Right lobe of liver (tissue), 6 donors: ENCODE measurements around the gene NOP9. TPM values are rescaled to one million over a fixed set of nuclear protein-coding genes. Genes with fewer than 3 reads are reported as not detected.

Experiments
- ATAC-seq, 4 donors: fragments of 200-7000 bp; cut with Tn5 transposase; one replicate each; pipeline ENCODE4 v1.9.1; 2020; ENCODE audit warnings: mild to moderate bottlenecking in 4 of 4, moderate library complexity in 4 of 4
- DNase-seq, 3 donors: peaks; one replicate each; pipeline ENCODE4 v3.0.0-alpha.2; 2020
- H3K27ac ChIP-seq, 3 donors: fragments of 200-600 bp; one replicate each; pipeline ENCODE4 v1.8.0; 2022
- H3K27me3 ChIP-seq, 2 donors: fragments of 200-600 bp; one replicate each; pipeline ENCODE4 v1.8.0; 2022
- H3K36me3 ChIP-seq, 4 donors: fragments of 200-600 bp; sonication (generic) in 1 of 4; one replicate each; pipeline versions ENCODE4 v1.5.1 to v1.8.0; 2017 to 2022; ENCODE audit warnings: control low read depth in 1 of 4
- H3K4me1 ChIP-seq, 4 donors: fragments of 200-600 bp; sonication (generic) in 1 of 4; one replicate each; pipeline versions ENCODE4 v1.5.1 to v1.8.0; 2017 to 2022; ENCODE audit warnings: control low read depth in 1 of 4
- H3K4me3 ChIP-seq, 3 donors: fragments of 200-600 bp; one replicate each; pipeline ENCODE4 v1.8.0; 2022
- H3K9me3 ChIP-seq, 4 donors: fragments of 200-600 bp; sonication (generic) in 1 of 4; one replicate each; pipeline versions ENCODE4 v1.5.1 to v1.8.0; 2017 to 2022; ENCODE audit warnings: control low read depth in 1 of 4
- POLR2A ChIP-seq: fragments of 450-650 bp; IDR thresholded peaks from one replicate; pipeline ENCODE4 v1.6.1; 2017; ENCODE audit warnings: antibody characterized with exemption, mild to moderate bottlenecking
- WGBS: methylation state at CpG from one replicate; pipeline ENCODE4 v1.1.6; 2018; ENCODE audit warnings: low coverage, low lambda C conversion rate; ENCODE audit not compliant: insufficient coverage; ENCODE audit errors: missing lambda C conversion rate; 5-methylcytosine and 5-hydroxymethylcytosine counted together
- intact Hi-C, 2 donors: fragments of 100-400 bp; cut with DNase I; formaldehyde crosslinking; loops; one replicate each; pipeline versions ENCODE4 v1.11.2 to v1.14.1; 2022
- total RNA-seq, 6 experiments: library from RNA; depleted of rRNA in 2 of 6; stranded (reverse); fragments of >200 nt in 2 of 6; fragmentation: NEBNext Ultra II Directional in 3 of 6; extraction: Animal tissue kit (Norgen Biotek cat#: 25700) in 3 of 6; gene quantifications; one replicate each; pipeline versions ENCODE4 v1.1.0 to v1.2.4, GENCODE V29; 2016 to 2023
- TF ChIP-seq, protein P1 (sequence below), 4 donors: fragments of 200-600 bp in 3 of 4; fragments of 450-650 bp in 1 of 4; IDR thresholded peaks; one replicate each; pipeline versions ENCODE4 v1.5.1 to v1.8.0; 2016 to 2022; ENCODE audit warnings: antibody characterized with exemption in 4 of 4, mild to moderate bottlenecking in 2 of 4
- donor health status: DM: no; HTN: yes; CAD: no.
- donor health status: DM: no; HTN: no; CAD: no.
- donor health status: DM: no; HTN: no; CAD: no.
- donor health status: DM: no; HTN: yes; CAD: no.
- donor health status: DM: no; HTN: yes; CAD: no.

The NOP9 gene
- total RNA-seq, 6 experiments from 2014 or later, result 8.2 to 15.3 (median 11.4) TPM

DNA sequence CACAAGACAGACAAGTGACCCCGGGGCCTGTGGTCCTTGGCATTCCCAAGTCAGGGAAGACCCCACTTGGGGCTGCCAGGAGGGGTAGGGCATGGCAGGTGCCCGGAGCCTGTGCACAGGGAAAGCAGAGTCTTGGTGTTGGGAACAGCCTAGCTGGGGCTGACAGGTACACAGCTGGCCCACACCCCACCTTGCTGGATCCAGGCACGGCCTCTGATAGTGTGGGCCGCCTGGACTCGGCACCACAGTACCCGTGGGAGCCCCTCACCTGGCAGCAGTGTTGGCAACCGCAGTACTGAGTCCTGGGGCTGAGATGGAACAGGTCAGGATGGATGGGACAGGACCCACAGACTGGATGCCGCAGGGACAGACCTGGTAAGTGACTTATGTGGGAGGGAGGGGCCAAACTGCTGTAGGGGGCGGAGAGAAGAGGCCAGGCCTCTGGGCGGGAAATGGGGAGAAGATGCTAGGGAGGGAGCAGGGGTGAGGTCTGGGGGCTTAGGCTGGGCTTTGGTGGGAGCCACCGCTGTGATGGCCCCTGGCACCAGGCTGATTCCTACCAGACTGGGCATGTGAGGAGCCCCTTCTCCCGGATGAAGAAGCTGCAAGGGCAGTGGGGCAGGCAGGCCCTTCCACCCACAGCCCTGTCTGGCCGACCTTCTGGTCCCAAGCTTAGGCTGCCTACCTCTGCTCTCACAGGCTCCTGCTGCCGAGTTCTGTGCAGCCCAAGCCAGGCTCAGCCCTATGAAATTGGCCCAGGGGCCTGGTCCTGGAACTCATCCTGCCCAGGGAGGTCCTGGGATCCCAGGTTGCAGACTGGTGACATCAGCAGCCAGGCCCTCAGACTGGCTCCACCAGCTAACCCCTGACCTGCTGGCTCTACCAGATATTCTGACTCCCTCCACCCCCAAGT lies 36.6 kb upstream of the NOP9 start, which contains the start of gene TGM1:
TSS of gene TGM1 (minus strand) at position 357 of the 913 bp plus-strand sequence. CDS start 825 bp downstream, outside the sequence.
- WGBS, result 80% methylated on average over 1 of the region's 14 CpGs
- intact Hi-C loops, result no loop called here
- H3K27ac ChIP-seq, result no peak within 1 kb of the TSS
- H3K9me3 ChIP-seq, result no peaks in the 10 kb centered on the region
- TF ChIP-seq, protein P1, sequence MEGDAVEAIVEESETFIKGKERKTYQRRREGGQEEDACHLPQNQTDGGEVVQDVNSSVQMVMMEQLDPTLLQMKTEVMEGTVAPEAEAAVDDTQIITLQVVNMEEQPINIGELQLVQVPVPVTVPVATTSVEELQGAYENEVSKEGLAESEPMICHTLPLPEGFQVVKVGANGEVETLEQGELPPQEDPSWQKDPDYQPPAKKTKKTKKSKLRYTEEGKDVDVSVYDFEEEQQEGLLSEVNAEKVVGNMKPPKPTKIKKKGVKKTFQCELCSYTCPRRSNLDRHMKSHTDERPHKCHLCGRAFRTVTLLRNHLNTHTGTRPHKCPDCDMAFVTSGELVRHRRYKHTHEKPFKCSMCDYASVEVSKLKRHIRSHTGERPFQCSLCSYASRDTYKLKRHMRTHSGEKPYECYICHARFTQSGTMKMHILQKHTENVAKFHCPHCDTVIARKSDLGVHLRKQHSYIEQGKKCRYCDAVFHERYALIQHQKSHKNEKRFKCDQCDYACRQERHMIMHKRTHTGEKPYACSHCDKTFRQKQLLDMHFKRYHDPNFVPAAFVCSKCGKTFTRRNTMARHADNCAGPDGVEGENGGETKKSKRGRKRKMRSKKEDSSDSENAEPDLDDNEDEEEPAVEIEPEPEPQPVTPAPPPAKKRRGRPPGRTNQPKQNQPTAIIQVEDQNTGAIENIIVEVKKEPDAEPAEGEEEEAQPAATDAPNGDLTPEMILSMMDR (IDR thresholded peaks at IDR 0.05), result no peak
- no peaks in the 10 kb centered on the region for H3K27me3 ChIP-seq
- no peak for DNase-seq
- H3K4me3 ChIP-seq, result no peak within 1 kb of the TSS
- no peak for ATAC-seq
- H3K4me1 ChIP-seq, result no peaks in the 10 kb centered on the region
- peaks cover 0 to 15% (median 5%) of the 10 kb centered on the region in 4 donors for H3K36me3 ChIP-seq

- ATAC-seq (no peak), DNase-seq (no peak)
- Histone ChIP-seq H3K9me3 (no peaks in the 10 kb centered on the region), H3K27ac (no peak overlapping the region), H3K36me3 (peaks cover 0 to 20% (median 5%) of the 10 kb centered on the region in 4 donors), H3K4me1 (no peaks in the 10 kb centered on the region), H3K4me3 (no peak overlapping the region), H3K27me3 (no peaks in the 10 kb centered on the region)
- intact Hi-C loops, result no loop called here
- no CpG with 5 or more reads among the region's 6 CpGs for WGBS
- no peak for TF ChIP-seq POLR2A
- TF ChIP-seq, protein P1 (IDR thresholded peaks at IDR 0.05), result no peak
These were observed 35.8 kb upstream of the NOP9 start for GRCh38 chr14:24263848-24264247.

GRCh38 chr14:24264298-24264697 lies 35.4 kb upstream of the NOP9 start:
- WGBS, result 80% methylated on average over 1 of the region's 6 CpGs
- no peak for TF ChIP-seq POLR2A
- TF ChIP-seq, protein P1 (IDR thresholded peaks at IDR 0.05), result no peak
- H3K4me3 ChIP-seq, result no peak overlapping the region
- no peak for ATAC-seq
- intact Hi-C loops, result no loop called here
- H3K4me1 ChIP-seq, result no peaks in the 10 kb centered on the region
- no peaks in the 10 kb centered on the region for H3K9me3 ChIP-seq
- H3K36me3 ChIP-seq, result peaks cover 0 to 24% (median 5%) of the 10 kb centered on the region in 4 donors
- H3K27me3 ChIP-seq, result no peaks in the 10 kb centered on the region
- DNase-seq, result no peak
- H3K27ac ChIP-seq, result no peak overlapping the region

GRCh38 chr14:24266344-24267244 lies 33.1 kb upstream of the NOP9 start:
- peak in 1 of 3 donors; percentile 45 for DNase-seq
- Histone ChIP-seq H3K9me3 (no peaks in the 10 kb centered on the region), H3K4me1 (no peaks in the 10 kb centered on the region), H3K4me3 (no peak overlapping the region), H3K36me3 (peaks cover 0 to 24% (median 5%) of the 10 kb centered on the region in 4 donors), H3K27ac (no peak overlapping the region), H3K27me3 (no peaks in the 10 kb centered on the region)
- ATAC-seq, result no peak
- TF ChIP-seq POLR2A, result no peak
- TF ChIP-seq, protein P1 (IDR thresholded peaks at IDR 0.05), result no peak
- 82% methylated on average over 10 of the region's 18 CpGs for WGBS
- intact Hi-C loops, result no loop called here
